Measurements from ENCODE around the gene KIT. TPM values are rescaled to one million over a fixed set of nuclear protein-coding genes. Genes with fewer than 3 reads are reported as not detected.

KIT gene
- total RNA-seq (1.4 and 10.5 TPM in 2 replicates), polyA plus RNA-seq (3.2 and 4.1 TPM in 2 replicates)

GRCh38 chr4:54657551-54658251 is at the start of gene KIT:
TSS of gene KIT (plus strand) at chr4:54657957. CDS start at chr4:54658015, 58 bp downstream.
- Histone ChIP-seq H3K4me3 (peak within 1 kb of the TSS; percentile 62), H3K36me3 (no peaks in the 10 kb centered on the region), H3K27ac (no peak within 1 kb of the TSS), H3K27me3 (peaks cover 86% of the 10 kb centered on the region), H3K4me1 (ENCODE audit: low read depth) (no peaks in the 10 kb centered on the region), H3K9me3 (ENCODE audit: low read depth) (no peaks in the 10 kb centered on the region)
- peak; percentile 22 to 85 for DNase-seq (ENCODE audit: low read depth in 1 of 2, low spot score in 1 of 2)
- no peak for TF ChIP-seq CTCF (IDR thresholded peaks at IDR 0.05; ENCODE audit: low read depth, low read length)

GRCh38 chr4:54609310-54609709 is 48.4 kb upstream of the KIT start:
- Histone ChIP-seq H3K9me3 (ENCODE audit: low read depth) (no peaks in the 10 kb centered on the region), H3K36me3 (no peaks in the 10 kb centered on the region), H3K4me3 (no peak overlapping the region), H3K27ac (no peak overlapping the region), H3K4me1 (ENCODE audit: low read depth) (no peaks in the 10 kb centered on the region), H3K27me3 (no peaks in the 10 kb centered on the region)
- TF ChIP-seq CTCF (IDR thresholded peaks at IDR 0.05; ENCODE audit: low read depth, low read length): no peak
- no peak for DNase-seq (ENCODE audit: low read depth in 1 of 2, low spot score in 1 of 2)

- H3K27ac ChIP-seq: no peak overlapping the region
- no peak for TF ChIP-seq CTCF (IDR thresholded peaks at IDR 0.05; ENCODE audit: low read depth, low read length)
- no peak for DNase-seq (ENCODE audit: low read depth in 1 of 2, low spot score in 1 of 2)
- no peaks in the 10 kb centered on the region for H3K4me1 ChIP-seq (ENCODE audit: low read depth)
- H3K4me3 ChIP-seq: no peak overlapping the region
- H3K9me3 ChIP-seq (ENCODE audit: low read depth): no peaks in the 10 kb centered on the region
- no peaks in the 10 kb centered on the region for H3K27me3 ChIP-seq
- no peaks in the 10 kb centered on the region for H3K36me3 ChIP-seq
Measured at GRCh38 chr4:54614149-54614548, 43.6 kb upstream of the KIT start.

GRCh38 chr4:54620773-54621172 is 37.0 kb upstream of the KIT start:
- Histone ChIP-seq H3K9me3 (ENCODE audit: low read depth) (no peaks in the 10 kb centered on the region), H3K4me1 (ENCODE audit: low read depth) (no peaks in the 10 kb centered on the region), H3K27me3 (no peaks in the 10 kb centered on the region), H3K27ac (no peak overlapping the region), H3K4me3 (no peak overlapping the region), H3K36me3 (no peaks in the 10 kb centered on the region)
- TF ChIP-seq CTCF (IDR thresholded peaks at IDR 0.05; ENCODE audit: low read depth, low read length): no peak
- no peak for DNase-seq (ENCODE audit: low read depth in 1 of 2, low spot score in 1 of 2)

- Histone ChIP-seq H3K36me3 (no peaks in the 10 kb centered on the region), H3K27ac (no peak overlapping the region), H3K4me3 (no peak overlapping the region), H3K27me3 (peaks cover 4% of the 10 kb centered on the region), H3K9me3 (ENCODE audit: low read depth) (no peaks in the 10 kb centered on the region), H3K4me1 (ENCODE audit: low read depth) (no peaks in the 10 kb centered on the region)
- TF ChIP-seq CTCF (IDR thresholded peaks at IDR 0.05; ENCODE audit: low read depth, low read length): no peak
- DNase-seq (ENCODE audit: low read depth in 1 of 2, low spot score in 1 of 2): peak in 1 of 2 donors; percentile 2
Measured at GRCh38 chr4:54625391-54625790, 32.4 kb upstream of the KIT start.

Measured in cardiac muscle cell (in vitro differentiated cells and primary cell).